H1 (cell line): ENCODE data around the gene NPC2. TPM values are rescaled to one million over a fixed set of nuclear protein-coding genes. Genes with fewer than 3 reads are reported as not detected.

Experiments used
- BACH1 ChIP-seq: IDR thresholded peaks from 2 replicates; pipeline ENCODE4 v1.6.1; 2012; ENCODE audit warnings: low read length, improper control_type of control experiment
- CREB1 ChIP-seq: IDR thresholded peaks from 2 replicates; pipeline ENCODE4 v1.6.1; 2012; ENCODE audit warnings: inconsistent platforms
- CTCF ChIP-seq, 3 experiments: IDR thresholded peaks; 1 replicate in 2 of 3; 2 replicates in 1 of 3; pipeline versions ENCODE4 v1.5.1 to v1.6.1; 2011; ENCODE audit warnings: low read length in 3 of 3, mild to moderate bottlenecking in 3 of 3, inconsistent platforms in 2 of 3, low read depth in 1 of 3, moderate library complexity in 1 of 3; ENCODE audit not compliant: insufficient read depth in 1 of 3; ENCODE audit errors: control extremely low read depth in 1 of 3
- E2F6 ChIP-seq: IDR thresholded peaks from 2 replicates; pipeline ENCODE4 v1.6.1; 2012; ENCODE audit warnings: inconsistent platforms
- EZH2 ChIP-seq: fragments of 200-600 bp; sonication (generic); IDR thresholded peaks from 2 replicates; pipeline ENCODE4 v1.7.1; 2012; ENCODE audit warnings: low read depth, mild to moderate bottlenecking, moderate library complexity, low read length, inconsistent platforms; ENCODE audit not compliant: severe bottlenecking
- POLR2A ChIP-seq, 2 experiments: IDR thresholded peaks; 1 replicate in 1 of 2; 2 replicates in 1 of 2; pipeline ENCODE4 v1.6.1; 2011; ENCODE audit warnings: low read depth in 2 of 2, low read length in 2 of 2, mild to moderate bottlenecking in 2 of 2; ENCODE audit errors: control extremely low read depth in 1 of 2
- SRF ChIP-seq: IDR thresholded peaks from 2 replicates; pipeline ENCODE4 v1.6.1; 2011; ENCODE audit warnings: mild to moderate bottlenecking, low read depth, low read length, moderate library complexity
- TAF1 ChIP-seq: IDR thresholded peaks from 2 replicates; pipeline ENCODE4 v1.6.1; 2011; ENCODE audit warnings: mild to moderate bottlenecking, low read depth, low read length
- ZNF274 ChIP-seq: IDR thresholded peaks from 2 replicates; pipeline ENCODE4 v1.7.0; 2012; ENCODE audit warnings: low read length, borderline replicate concordance; ENCODE audit errors: extremely low read depth
- polyA plus RNA-seq, 7 experiments: library from polyadenylated mRNA; depleted of rRNA in 3 of 7; stranded (reverse) in 5 of 7; unstranded in 2 of 7; fragments of >200 nt in 5 of 7; fragments of 200-250 nt in 2 of 7; gene quantifications; 1 replicate in 5 of 7; 2 replicates in 1 of 7; 4 replicates in 1 of 7; pipeline versions ENCODE4 v1.2.1 to v1.2.3, GENCODE V29; 2011 to 2013; ENCODE audit warnings: missing spikeins in 2 of 7, mixed read lengths in 2 of 7
- total RNA-seq: library from RNA; stranded (reverse); fragmentation: NEBNext Ultra II Directional; extraction: Animal tissue kit (Norgen Biotek cat#: 25700); gene quantifications from 2 replicates; pipeline ENCODE4 v1.2.1, GENCODE V29; 2021

Gene NPC2
- total and polyA plus RNA-seq, 2 of the 8 experiments (the other 6 are each of a cell fraction or from before 2014, with no cell fraction given) = 178 to 258 TPM

GRCh38 chr14:74511966-74512830 lies 19.1 kb upstream of the NPC2 start (continued):
- TF ChIP-seq E2F6 = no peak
- TF ChIP-seq BACH1 = no peak
- TF ChIP-seq SRF = no peak
- no peak for TF ChIP-seq CTCF (IDR thresholded peaks at IDR 0.05; ENCODE audit: control extremely low read depth in 1 of 3, insufficient read depth in 1 of 3, low read depth in 1 of 3, low read length in 3 of 3)
- TF ChIP-seq CREB1 = no peak
- TF ChIP-seq TAF1 = no peak
- no peak for TF ChIP-seq EZH2
- TF ChIP-seq POLR2A (IDR thresholded peaks at IDR 0.05; ENCODE audit: control extremely low read depth in 1 of 2, low read depth in 2 of 2, low read length in 2 of 2) = no peak
- TF ChIP-seq ZNF274 = no peak
- TF ChIP-seq, all 59 proteins: peak for 0
